Esophagus muscularis mucosa (tissue), 4 donors: ENCODE data around the gene PKDCC. TPM values are rescaled to one million over a fixed set of nuclear protein-coding genes. Genes with fewer than 3 reads are reported as not detected.
A peak's percentile ranks its signal among the peaks of the same experiment; 100 is the strongest.

Experiments used
- DNase-seq: peaks from one replicate; pipeline ENCODE4 v3.0.0-alpha.2; 2017; ENCODE audit errors: extremely low spot score
- H3K27ac ChIP-seq, 4 donors: fragments of 200-600 bp; sonication (generic); replicated peaks in 1 of 4; 1 replicate in 3 of 4; 2 replicates in 1 of 4; pipeline ENCODE4 v1.5.1; 2016 to 2019; ENCODE audit warnings: mild to moderate bottlenecking in 1 of 4
- H3K27me3 ChIP-seq, 4 donors: fragments of 200-600 bp; sonication (generic); one replicate each; pipeline versions ENCODE4 v1.5.1 to v1.6.0; 2016 to 2019
- H3K36me3 ChIP-seq, 4 donors: fragments of 200-600 bp; sonication (generic); one replicate each; pipeline ENCODE4 v1.5.1; 2016 to 2019
- H3K4me1 ChIP-seq, 4 donors: fragments of 200-600 bp; sonication (generic); one replicate each; pipeline ENCODE4 v1.5.1; 2016 to 2019
- H3K4me3 ChIP-seq, 4 donors: fragments of 200-600 bp; sonication (generic); 1 replicate in 2 of 4; 2 replicates in 2 of 4; pipeline ENCODE4 v1.5.1; 2016 to 2019; ENCODE audit warnings: mild to moderate bottlenecking in 4 of 4, moderate library complexity in 1 of 4
- H3K9me3 ChIP-seq, 4 donors: fragments of 200-600 bp; sonication (generic); 1 replicate in 3 of 4; 2 replicates in 1 of 4; pipeline ENCODE4 v1.5.1; 2016 to 2019
- CTCF ChIP-seq, 3 experiments: fragments of 200-600 bp in 2 of 3; fragments of 450-650 bp in 1 of 3; sonication (generic) in 2 of 3; IDR thresholded peaks; one replicate each; pipeline ENCODE4 v1.5.1; 2017 to 2019; ENCODE audit warnings: antibody characterized with exemption in 3 of 3, mild to moderate bottlenecking in 2 of 3, moderate library complexity in 1 of 3
- EP300 ChIP-seq: sonication (generic); formaldehyde crosslinking; IDR thresholded peaks from one replicate; pipeline ENCODE4 v1.6.1; 2017; ENCODE audit warnings: antibody characterized with exemption
- POLR2A ChIP-seq: fragments of 450-650 bp; IDR thresholded peaks from one replicate; pipeline ENCODE4 v1.6.1; 2017; ENCODE audit warnings: antibody characterized with exemption, moderate library complexity, mild to moderate bottlenecking, low read depth
- POLR2AphosphoS5 ChIP-seq, 2 donors: sonication (generic); formaldehyde crosslinking; IDR thresholded peaks; one replicate each; pipeline ENCODE4 v1.6.1; 2017; ENCODE audit warnings: antibody characterized with exemption in 2 of 2
- WGBS: methylation state at CpG from one replicate; pipeline ENCODE4 v1.1.5; 2018; 5-methylcytosine and 5-hydroxymethylcytosine counted together
- intact Hi-C: fragments of 100-400 bp; cut with DNase I; formaldehyde crosslinking; loops from one replicate; pipeline ENCODE4 v1.15.1; 2023
- total RNA-seq, 4 donors: library from RNA; depleted of rRNA; stranded (reverse); fragments of >200 nt; gene quantifications; one replicate each; pipeline versions ENCODE4 v1.1.0 to v1.2.1, GENCODE V29; 2016

Gene PKDCC
- total RNA-seq, 4 donors from 2014 or later, result 102 to 290 (median 208) TPM

GRCh38 chr2:42059261-42059898 is 11.6 kb downstream of the PKDCC start:
- Histone ChIP-seq H3K4me3 (no peak overlapping the region), H3K36me3 (peaks cover 35 to 56% (median 52%) of the 10 kb centered on the region in 4 donors), H3K27ac (peak overlapping the region; percentile 90 to 97 (median 94)), H3K27me3 (no peaks in the 10 kb centered on the region), H3K9me3 (no peaks in the 10 kb centered on the region), H3K4me1 (peaks cover 53 to 100% (median 98%) of the 10 kb centered on the region in 4 donors)
- no peak for DNase-seq
- no peak for TF ChIP-seq CTCF (IDR thresholded peaks at IDR 0.05)
- no peak for TF ChIP-seq POLR2A
- no peak for TF ChIP-seq POLR2AphosphoS5 (IDR thresholded peaks at IDR 0.05)
- TF ChIP-seq EP300, result no peak
- WGBS, result 92% methylated on average over 11 of the region's 13 CpGs
- intact Hi-C loops, result no loop called here

- peaks cover 47 to 99% (median 96%) of the 10 kb centered on the region in 4 donors for H3K4me1 ChIP-seq
- 69% methylated on average over 8 of the region's 8 CpGs for WGBS
- peaks cover 35 to 50% (median 47%) of the 10 kb centered on the region in 4 donors for H3K36me3 ChIP-seq
- H3K9me3 ChIP-seq, result no peaks in the 10 kb centered on the region
- intact Hi-C loops, result no loop called here
- no peak overlapping the region for H3K4me3 ChIP-seq
- TF ChIP-seq CTCF (IDR thresholded peaks at IDR 0.05) (no peak), EP300 (no peak), POLR2A (no peak), POLR2AphosphoS5 (IDR thresholded peaks at IDR 0.05) (no peak)
- no peaks in the 10 kb centered on the region for H3K27me3 ChIP-seq
- DNase-seq, result no peak
- peak overlapping the region; percentile 90 to 97 (median 94) for H3K27ac ChIP-seq
Observed at GRCh38 chr2:42060028-42060427, 12.2 kb downstream of the PKDCC start.

GRCh38 chr2:42060718-42061619 is 13.1 kb downstream of the PKDCC start:
- H3K4me1 ChIP-seq, result peaks cover 37 to 93% (median 90%) of the 10 kb centered on the region in 4 donors
- DNase-seq, result no peak
- 44% methylated on average over 14 of the region's 14 CpGs for WGBS

GRCh38 chr2:42061839-42062238 is 14.0 kb downstream of the PKDCC start:
- Histone ChIP-seq H3K36me3 (peaks cover 27 to 32% (median 31%) of the 10 kb centered on the region in 4 donors), H3K27me3 (no peaks in the 10 kb centered on the region), H3K4me3 (no peak overlapping the region), H3K27ac (peak overlapping the region; percentile 90 to 97 (median 94)), H3K9me3 (no peaks in the 10 kb centered on the region), H3K4me1 (peaks cover 29 to 84% (median 81%) of the 10 kb centered on the region in 4 donors)
- intact Hi-C loops, result no loop called here
- DNase-seq, result no peak
- 44% methylated on average over 1 of the region's 1 CpG for WGBS
- TF ChIP-seq POLR2A, result no peak
- TF ChIP-seq EP300, result no peak
- no peak for TF ChIP-seq CTCF (IDR thresholded peaks at IDR 0.05)
- no peak for TF ChIP-seq POLR2AphosphoS5 (IDR thresholded peaks at IDR 0.05)

More at GRCh38 chr2:42060718-42061619, 13.1 kb downstream of the PKDCC start:
- no peak for TF ChIP-seq POLR2A
- no peak for TF ChIP-seq CTCF (IDR thresholded peaks at IDR 0.05)
- TF ChIP-seq POLR2AphosphoS5 (IDR thresholded peaks at IDR 0.05), result peak; percentile 43 to 65
- Histone ChIP-seq H3K36me3 (peaks cover 28 to 41% (median 38%) of the 10 kb centered on the region in 4 donors), H3K27ac (peak overlapping the region; percentile 90 to 97 (median 94)), H3K27me3 (no peaks in the 10 kb centered on the region), H3K4me3 (no peak overlapping the region), H3K9me3 (no peaks in the 10 kb centered on the region)
- intact Hi-C loops, result no loop called here
